RWPE2 (cell line): ENCODE data around the gene SH3YL1.

Experiments used
- ATAC-seq: fragments of 200-7000 bp; cut with Tn5 transposase; 3 replicates; pipeline ENCODE4 v1.9.1; 2021; ENCODE audit warnings: low read depth
- DNase-seq: peaks from one replicate; pipeline ENCODE4 v3.0.0-alpha.2; 2020; ENCODE audit warnings: low spot score
- H3K27ac ChIP-seq: fragments of 450-650 bp; 2 replicates; pipeline ENCODE4 v1.5.1; 2017; ENCODE audit warnings: mild to moderate bottlenecking; ENCODE audit not compliant: poor library complexity, severe bottlenecking
- H3K27me3 ChIP-seq: fragments of 250-450 bp; sonication (Bioruptor Pico); 2 replicates; pipeline ENCODE4 v1.5.1; 2021; ENCODE audit warnings: mild to moderate bottlenecking, moderate library complexity; ENCODE audit not compliant: insufficient read depth, poor library complexity, severe bottlenecking
- H3K36me3 ChIP-seq: fragments of 250-450 bp; sonication (Bioruptor Pico); 2 replicates; pipeline ENCODE4 v1.5.1; 2020; ENCODE audit warnings: low read depth, mild to moderate bottlenecking, moderate library complexity
- H3K4me1 ChIP-seq: fragments of 250-450 bp; sonication (Bioruptor Pico); 2 replicates; pipeline ENCODE4 v1.5.1; 2021; ENCODE audit warnings: mild to moderate bottlenecking, moderate library complexity; ENCODE audit not compliant: insufficient read depth, poor library complexity, severe bottlenecking
- H3K4me3 ChIP-seq: fragments of 250-450 bp; sonication (Bioruptor Pico); 2 replicates; pipeline ENCODE4 v1.5.1; 2021; ENCODE audit warnings: mild to moderate bottlenecking, moderate library complexity; ENCODE audit not compliant: severe bottlenecking
- H3K9me3 ChIP-seq: fragments of 250-450 bp; sonication (Bioruptor Pico); 2 replicates; pipeline ENCODE4 v1.5.1; 2021; ENCODE audit warnings: mild to moderate bottlenecking, moderate library complexity; ENCODE audit not compliant: severe bottlenecking
- CTCF ChIP-seq: fragments of 450-650 bp; IDR thresholded peaks from one replicate; pipeline ENCODE4 v1.5.1; 2017; ENCODE audit warnings: mild to moderate bottlenecking, moderate library complexity; ENCODE audit not compliant: poor library complexity, severe bottlenecking

The SH3YL1 gene

DNA sequence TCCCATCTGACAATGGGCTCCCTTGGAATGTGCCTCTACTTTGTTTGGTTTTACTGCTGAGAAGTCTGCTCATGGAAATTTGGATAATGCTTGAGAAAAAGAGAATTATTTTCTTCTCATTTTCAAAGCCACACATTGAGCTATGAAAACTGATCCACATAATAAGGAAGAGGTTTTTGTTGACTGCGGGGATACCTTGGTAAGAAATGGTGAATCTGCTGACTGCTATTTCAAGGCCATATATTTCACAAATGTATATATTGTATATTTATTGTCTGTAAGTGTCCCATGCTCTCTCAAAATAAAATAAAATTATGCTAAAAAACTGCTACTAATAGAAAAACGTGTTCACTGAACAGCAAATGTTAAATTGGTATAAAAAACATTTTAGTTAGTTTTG lies 15.1 kb downstream of the SH3YL1 start:
- Histone ChIP-seq H3K27ac (no peak overlapping the region), H3K4me1 (no peaks in the 10 kb centered on the region), H3K4me3 (no peak overlapping the region), H3K36me3 (peaks cover 59% of the 10 kb centered on the region), H3K27me3 (no peaks in the 10 kb centered on the region), H3K9me3 (no peaks in the 10 kb centered on the region)
- DNase-seq = no peak
- no peak for TF ChIP-seq CTCF
- ATAC-seq = no peak

- DNase-seq = no peak
- Histone ChIP-seq H3K27ac (no peak overlapping the region), H3K36me3 (peaks cover 67% of the 10 kb centered on the region), H3K27me3 (no peaks in the 10 kb centered on the region), H3K4me3 (no peak overlapping the region), H3K9me3 (no peaks in the 10 kb centered on the region), H3K4me1 (no peaks in the 10 kb centered on the region)
- TF ChIP-seq CTCF = peak; percentile 65
- peak; percentile 64; the same call in 2 of the 3 replicates for ATAC-seq
These were observed 17.2 kb downstream of the SH3YL1 start for GRCh38 chr2:246489-247144.

- no peak for ATAC-seq
- Histone ChIP-seq H3K27me3 (no peaks in the 10 kb centered on the region), H3K4me3 (no peak overlapping the region), H3K4me1 (no peaks in the 10 kb centered on the region), H3K9me3 (no peaks in the 10 kb centered on the region), H3K27ac (no peak overlapping the region), H3K36me3 (peaks cover 51% of the 10 kb centered on the region)
- no peak for DNase-seq
- TF ChIP-seq CTCF = no peak
These were observed 19.3 kb downstream of the SH3YL1 start for GRCh38 chr2:244547-244946.

GRCh38 chr2:238869-239268 lies 25.0 kb downstream of the SH3YL1 start:
- no peak overlapping the region for H3K4me3 ChIP-seq
- H3K9me3 ChIP-seq = no peaks in the 10 kb centered on the region
- ATAC-seq (no peak), DNase-seq (no peak)
- no peak for TF ChIP-seq CTCF
- H3K36me3 ChIP-seq = peaks cover 30% of the 10 kb centered on the region
- H3K27me3 ChIP-seq = no peaks in the 10 kb centered on the region
- no peak overlapping the region for H3K27ac ChIP-seq
- H3K4me1 ChIP-seq = no peaks in the 10 kb centered on the region

GRCh38 chr2:238431-238830 lies 25.4 kb downstream of the SH3YL1 start:
- DNase-seq (no peak), ATAC-seq (no peak)
- H3K27me3 ChIP-seq = no peaks in the 10 kb centered on the region
- no peaks in the 10 kb centered on the region for H3K9me3 ChIP-seq
- H3K4me1 ChIP-seq = no peaks in the 10 kb centered on the region
- H3K27ac ChIP-seq = no peak overlapping the region
- peaks cover 27% of the 10 kb centered on the region for H3K36me3 ChIP-seq
- TF ChIP-seq CTCF = no peak
- H3K4me3 ChIP-seq = no peak overlapping the region
